Adipose tissue (tissue), 3 donors: ENCODE data around the gene DBNL. TPM values are rescaled to one million over a fixed set of nuclear protein-coding genes. Genes with fewer than 3 reads are reported as not detected.

Experiments
- H3K27ac ChIP-seq: one replicate; pipeline ENCODE4 v1.5.1; 2013; ENCODE audit warnings: low read depth, low read length
- WGBS, 3 donors: extraction: QIAGEN DNeasy Blood & Tissue Kit; methylation state at CpG; one replicate each; pipeline ENCODE4 v1.1.7; 2013; 5-methylcytosine and 5-hydroxymethylcytosine counted together
- polyA plus RNA-seq, 3 donors: library from polyadenylated mRNA; stranded (reverse); fragments of 200-250 nt; gene quantifications; one replicate each; pipeline ENCODE4 v1.2.3, GENCODE V29; 2013
- donor health status: healthy with polysubstance abuse.
- donor health status: Bipolar disorder and iron deficiency.
- donor health status: healthy.

Gene DBNL
- polyA plus RNA-seq, 3 donors, result 39.4 to 111 (median 101) TPM

DNA sequence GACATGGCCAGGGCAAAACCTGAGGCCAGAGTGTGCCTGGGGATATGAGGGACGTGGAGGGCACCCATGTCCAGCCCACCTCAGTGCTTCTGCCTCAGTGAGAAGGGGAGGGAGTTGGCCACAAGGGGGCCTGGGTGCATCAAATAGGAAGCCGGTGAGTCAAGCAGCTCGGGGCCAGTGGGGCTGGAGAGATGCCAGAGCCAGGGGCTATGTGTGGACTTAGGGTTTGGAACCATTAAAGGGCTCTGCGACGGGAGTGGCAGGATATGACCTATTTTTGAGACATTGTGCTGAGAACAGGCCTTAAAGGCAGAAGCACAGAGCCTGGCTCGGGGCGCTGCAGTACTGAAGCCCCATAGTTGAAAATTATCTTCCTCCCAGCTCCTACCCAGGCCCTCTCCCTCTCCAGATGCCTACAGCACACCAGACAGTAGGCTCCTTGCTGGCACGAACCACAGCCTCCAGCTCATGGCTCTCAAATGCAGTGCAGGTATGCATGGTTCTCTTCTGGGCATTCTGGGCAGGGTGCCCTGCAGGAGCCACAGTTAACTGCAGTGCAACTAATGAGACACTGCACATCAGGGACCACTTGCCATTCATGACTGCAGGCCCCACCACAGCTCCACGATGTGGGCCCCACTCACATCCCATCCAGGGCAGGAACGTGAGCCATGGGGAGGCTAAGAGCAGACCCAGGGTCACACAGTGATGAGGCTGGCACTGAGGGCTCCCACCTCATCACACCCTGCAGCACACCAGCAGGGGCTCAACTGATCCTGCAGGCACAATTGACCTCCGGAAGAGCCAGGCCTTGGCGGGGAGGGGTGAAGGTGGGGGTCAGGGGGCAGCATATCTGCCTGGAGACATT lies 28.1 kb downstream of the DBNL start:
- H3K27ac ChIP-seq, result no peak overlapping the region
- 49 to 62% (median 54%) methylated on average over 12 of the region's 12 CpGs for WGBS, 3 donors

DNA sequence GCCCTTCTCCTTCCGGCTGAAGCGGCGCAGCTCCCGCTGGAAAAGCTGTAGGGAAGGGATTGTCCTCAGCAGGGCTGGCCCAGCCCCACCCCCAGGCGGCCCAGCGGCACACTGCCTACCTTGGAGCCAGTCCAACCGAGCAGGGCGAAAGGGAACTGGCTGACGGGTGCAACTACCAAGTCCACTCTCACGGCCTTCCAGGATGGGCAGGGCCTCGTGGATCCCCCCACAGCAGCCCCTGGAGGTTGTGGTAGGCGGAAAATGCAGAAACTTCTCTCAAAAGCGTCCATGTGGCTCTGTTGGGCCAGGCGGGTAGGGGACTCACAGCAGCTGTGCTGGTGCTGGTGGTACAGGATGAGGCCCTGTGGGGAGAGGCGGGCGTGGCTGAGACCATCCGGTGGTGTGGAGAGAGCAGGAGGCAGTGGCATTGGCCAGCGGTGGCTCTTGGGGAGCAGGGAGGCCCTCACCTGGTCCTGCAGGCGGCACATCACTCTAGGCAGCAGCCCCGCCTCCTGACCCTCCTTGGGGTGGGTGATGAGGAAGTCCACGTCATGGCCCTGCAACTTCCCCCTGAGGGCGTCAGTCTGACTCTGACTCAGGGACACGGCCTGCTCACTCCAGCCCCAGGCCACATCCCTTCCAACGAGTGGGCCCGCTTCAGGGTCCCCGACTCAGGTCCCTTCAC lies 29.3 kb downstream of the DBNL start:
- no peak overlapping the region for H3K27ac ChIP-seq
- WGBS, 3 donors, result 50 to 68% (median 51%) methylated on average over 25 to 26 of the region's 26 CpGs

- no peak overlapping the region for H3K27ac ChIP-seq
These were observed 29.8 kb downstream of the DBNL start for GRCh38 chr7:44074349-44074695.

DNA sequence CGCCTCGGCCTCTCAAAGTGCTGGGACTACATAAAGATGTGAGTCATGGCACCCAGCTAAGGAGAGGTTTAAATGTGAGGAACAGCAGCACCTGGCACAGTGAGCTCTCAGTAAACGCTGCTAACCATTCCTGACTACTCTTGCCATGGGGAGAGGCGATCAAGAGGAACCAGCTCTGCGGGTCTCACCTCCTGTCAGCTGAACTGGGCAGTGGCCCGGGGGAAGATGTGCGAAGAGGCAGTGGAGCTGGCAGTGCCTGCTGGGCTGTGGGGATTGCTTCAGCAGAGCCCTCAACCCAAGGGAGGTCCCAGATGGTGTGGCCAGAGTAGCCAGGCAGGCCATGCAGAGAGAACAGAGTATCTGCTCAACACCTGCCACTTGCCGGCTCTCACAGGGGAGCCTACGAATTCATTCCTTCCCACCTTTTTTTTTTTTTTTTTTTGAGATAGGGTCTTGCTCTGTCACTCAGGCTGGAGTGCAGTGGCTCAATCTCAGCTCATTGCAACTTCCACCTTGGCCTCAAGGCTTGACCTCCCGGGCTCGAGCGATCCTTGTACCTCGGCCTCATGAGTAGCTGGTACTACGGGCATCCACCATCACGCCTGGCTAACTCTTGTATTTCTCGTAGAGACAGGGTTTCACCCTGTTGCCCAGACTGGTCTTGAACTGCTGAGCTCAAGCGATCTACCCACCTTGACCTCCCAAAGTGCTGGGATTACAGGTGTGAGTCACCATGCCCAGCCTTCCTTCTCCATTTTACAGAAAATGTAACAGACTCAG lies 31.0 kb downstream of the DBNL start:
- H3K27ac ChIP-seq, result no peak overlapping the region
- 91 to 97% (median 92%) methylated on average over 17 of the region's 17 CpGs for WGBS, 3 donors

More at GRCh38 chr7:44074349-44074695, 29.8 kb downstream of the DBNL start:
- 67 to 85% (median 70%) methylated on average over 13 of the region's 13 CpGs for WGBS, 3 donors

GRCh38 chr7:44076101-44076895 lies 31.8 kb downstream of the DBNL start:
- H3K27ac ChIP-seq, result no peak overlapping the region
- WGBS, 3 donors, result 95 to 96% (median 95%) methylated on average over 20 of the region's 20 CpGs

DNA sequence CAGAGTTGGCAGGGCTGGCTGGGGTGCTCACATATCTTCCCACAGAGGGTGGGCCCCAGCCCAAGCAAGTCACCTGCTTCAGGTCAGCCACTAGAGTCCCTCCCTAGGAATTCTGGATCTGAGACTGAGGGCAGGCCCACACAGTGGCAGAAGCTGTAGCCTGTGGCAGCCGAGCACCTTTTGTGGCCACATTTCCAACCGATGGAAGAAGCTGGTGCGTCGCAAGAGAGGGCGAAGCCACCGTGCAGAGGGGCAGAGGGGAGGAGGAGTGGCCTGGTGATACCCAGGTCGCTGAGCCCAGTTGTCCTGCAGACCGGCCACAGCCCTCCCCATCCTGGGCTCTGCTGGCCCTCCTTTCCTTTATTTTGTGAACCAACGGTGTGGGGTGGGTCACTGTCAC lies 32.6 kb downstream of the DBNL start:
- no peak overlapping the region for H3K27ac ChIP-seq
- 78 to 91% (median 87%) methylated on average over 9 of the region's 9 CpGs for WGBS, 3 donors

DNA sequence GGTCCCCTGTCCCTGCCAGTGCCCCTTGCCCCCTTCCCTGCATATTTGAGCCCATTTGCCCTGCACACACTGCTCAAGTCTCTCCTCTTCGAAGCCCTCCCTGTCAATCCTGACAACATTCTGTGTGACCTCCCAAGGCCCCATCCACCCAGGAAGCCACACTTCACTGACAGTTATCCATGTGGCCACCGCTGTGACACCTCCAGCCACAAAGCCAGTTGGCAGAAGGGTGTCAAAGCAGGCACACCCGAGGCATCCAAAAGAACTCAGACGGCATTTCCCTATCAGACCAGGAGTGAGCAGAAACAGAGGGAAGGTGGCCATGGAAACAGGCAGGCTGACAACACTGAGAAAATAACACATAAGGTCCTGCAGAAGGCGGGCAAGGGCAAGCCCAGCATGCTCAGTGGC lies 33.2 kb downstream of the DBNL start:
- 71 to 89% (median 71%) methylated on average over 5 of the region's 5 CpGs for WGBS, 3 donors
- H3K27ac ChIP-seq, result no peak overlapping the region

DNA sequence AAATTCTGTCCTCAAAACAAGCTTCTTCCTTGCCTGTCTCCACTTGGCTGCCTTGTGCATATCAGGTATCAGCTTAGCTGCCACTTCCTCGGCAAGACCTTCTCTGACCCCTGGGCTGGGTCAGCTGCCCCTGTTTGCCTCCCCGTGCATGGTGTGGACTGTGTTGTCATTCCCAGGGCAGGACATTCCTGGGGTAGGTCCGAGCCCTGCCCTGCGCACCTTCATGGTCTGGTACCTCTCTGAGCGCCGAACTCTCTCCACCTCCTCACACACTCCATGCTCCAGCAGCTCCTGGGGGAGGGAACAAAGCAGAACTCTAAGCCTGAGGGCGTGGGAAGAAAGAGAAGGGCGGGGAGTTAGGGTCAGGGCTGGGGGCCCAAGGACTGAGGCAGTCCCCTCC lies 34.0 kb downstream of the DBNL start:
- WGBS, 3 donors, result 87 to 91% (median 88%) methylated on average over 8 of the region's 8 CpGs
- H3K27ac ChIP-seq, result no peak overlapping the region

- no peak overlapping the region for H3K27ac ChIP-seq
- WGBS, 3 donors, result 83 to 92% (median 87%) methylated on average over 11 of the region's 11 CpGs
These were observed 35.0 kb downstream of the DBNL start for GRCh38 chr7:44079331-44080021.

DNA sequence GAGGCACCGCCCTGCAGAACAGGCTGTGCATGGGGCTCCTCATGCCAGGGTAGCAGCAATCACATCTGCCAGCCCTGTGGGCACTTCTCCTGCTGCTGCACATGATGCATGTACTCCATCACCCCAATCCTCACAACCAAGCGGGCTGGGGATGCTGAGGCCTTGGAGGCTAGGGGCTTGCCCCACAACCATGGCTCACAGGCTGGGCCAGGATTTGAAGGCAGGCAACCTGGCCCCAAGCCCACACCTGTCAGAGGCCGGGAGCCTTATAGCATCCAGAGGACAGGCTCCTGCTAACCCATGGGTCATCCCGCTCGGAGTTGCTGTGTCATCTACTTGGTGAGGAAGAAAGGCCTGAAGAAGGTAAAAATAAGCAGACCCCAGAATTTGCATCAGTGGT lies 35.6 kb downstream of the DBNL start:
- WGBS, 3 donors, result 86 to 96% (median 93%) methylated on average over 5 of the region's 5 CpGs
- H3K27ac ChIP-seq, result no peak overlapping the region

- WGBS, 3 donors, result 74 to 87% (median 83%) methylated on average over 10 to 11 of the region's 11 CpGs
- no peak overlapping the region for H3K27ac ChIP-seq
These were observed 36.3 kb downstream of the DBNL start for GRCh38 chr7:44080686-44081265.

DNA sequence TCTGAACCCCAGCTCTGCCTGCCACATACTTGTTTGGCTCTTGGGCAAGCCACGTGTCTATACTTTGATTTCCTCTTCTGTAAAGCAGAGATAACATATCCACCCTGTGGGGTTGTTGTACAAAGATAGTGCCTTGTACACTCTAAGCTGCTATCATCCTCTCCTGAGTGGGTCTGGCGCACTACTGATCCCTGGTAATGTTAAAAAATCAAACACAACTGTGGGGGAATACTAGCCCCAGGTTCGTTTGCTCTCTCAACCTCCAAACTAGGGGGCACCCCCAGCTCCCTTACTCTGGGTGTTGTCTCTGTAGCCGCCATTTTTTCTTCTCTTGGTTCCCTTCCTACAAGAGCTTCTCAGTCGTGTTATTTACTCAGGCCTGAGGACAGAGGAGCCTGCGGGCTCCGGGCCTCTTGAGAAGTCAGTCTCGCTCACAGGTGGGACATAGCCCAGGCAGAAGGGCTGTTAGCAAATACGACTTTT lies 36.8 kb downstream of the DBNL start:
- 43 to 64% (median 50%) methylated on average over 9 of the region's 9 CpGs for WGBS, 3 donors
- H3K27ac ChIP-seq, result no peak overlapping the region

DNA sequence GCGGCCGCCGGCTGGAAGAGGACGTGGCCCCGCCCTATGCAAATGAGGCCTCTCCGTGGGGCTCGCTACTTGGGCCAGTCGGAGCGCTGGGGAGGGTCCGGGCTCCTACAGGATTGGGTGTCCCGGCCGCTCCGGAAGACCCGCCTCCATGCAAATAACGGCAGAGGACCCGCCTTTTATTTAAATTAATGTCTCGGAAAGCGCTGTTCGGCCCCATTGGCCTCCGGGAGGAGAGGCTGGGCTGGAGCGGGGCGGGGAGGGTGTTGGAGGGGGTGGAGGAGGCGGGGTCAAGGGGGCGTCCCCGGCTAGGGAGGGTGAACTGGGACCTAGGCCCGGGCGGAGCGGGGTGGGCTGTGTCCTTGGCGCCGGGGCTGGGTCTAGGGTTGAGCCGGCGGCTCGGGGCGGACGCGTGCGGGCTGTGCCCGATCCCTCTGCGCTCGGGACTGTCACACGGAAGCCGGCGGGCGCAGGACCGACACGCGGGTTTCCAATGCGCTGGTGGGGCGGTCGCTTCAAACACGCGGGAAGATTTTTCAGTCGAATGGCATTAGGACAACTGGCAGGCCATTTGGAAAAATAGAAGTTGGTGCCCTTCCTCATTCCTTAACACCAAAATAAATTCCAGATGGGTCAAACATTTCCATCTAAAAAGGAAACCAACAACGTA lies 38.2 kb downstream of the DBNL start:
- no peak overlapping the region for H3K27ac ChIP-seq
- WGBS, 3 donors, result 0 to 1% (median 0%) methylated on average over 40 to 54 of the region's 54 CpGs

DNA sequence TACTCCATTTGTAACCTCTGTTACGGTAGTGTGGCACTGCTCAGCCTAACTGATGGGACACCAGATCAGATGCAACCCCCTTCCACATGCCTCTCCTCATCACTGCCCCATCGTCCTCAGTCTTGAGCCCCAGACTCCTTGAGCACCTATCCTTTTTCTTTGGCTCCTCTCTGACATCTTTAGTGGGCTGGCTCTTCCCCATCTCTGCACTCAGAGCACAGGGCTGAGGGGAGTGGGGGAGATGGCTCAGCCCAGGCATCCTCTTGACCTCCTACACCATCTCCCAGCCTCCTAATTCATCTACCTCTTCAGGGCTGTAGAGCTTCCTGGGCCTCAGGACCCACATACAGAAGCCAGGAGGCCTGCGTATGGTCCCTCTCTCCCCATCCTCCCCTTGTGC lies 39.3 kb downstream of the DBNL start:
- WGBS, 3 donors, result 92 to 97% (median 94%) methylated on average over 3 of the region's 3 CpGs
- H3K27ac ChIP-seq, result no peak overlapping the region

DNA sequence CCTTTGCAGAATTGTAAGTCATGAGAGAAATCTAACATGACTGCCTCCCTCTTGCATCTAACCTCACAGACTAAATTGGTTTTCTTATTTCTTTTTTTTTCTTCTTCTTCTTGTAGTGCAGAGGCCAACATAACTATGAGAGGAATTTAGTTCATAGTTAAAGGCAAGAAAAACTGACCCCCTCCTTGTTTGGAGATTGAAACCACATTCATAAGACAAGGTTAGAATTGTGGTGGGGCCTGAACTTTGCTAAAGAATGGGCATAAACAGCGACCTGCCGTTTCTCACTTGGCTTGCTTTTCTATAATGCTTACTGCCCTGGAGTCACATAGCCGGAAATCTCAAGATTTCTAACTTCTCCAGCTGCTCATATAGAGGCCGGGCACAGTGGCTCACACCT lies 40.2 kb downstream of the DBNL start:
- 70 to 89% (median 76%) methylated on average over 4 of the region's 4 CpGs for WGBS, 3 donors
- no peak overlapping the region for H3K27ac ChIP-seq

GRCh38 chr7:44085546-44085945 lies 41.0 kb downstream of the DBNL start:
- 86 to 91% (median 91%) methylated on average over 3 of the region's 3 CpGs for WGBS, 3 donors

GRCh38 chr7:44086627-44087026 lies 42.1 kb downstream of the DBNL start:
- H3K27ac ChIP-seq, result no peak overlapping the region

More at GRCh38 chr7:44085546-44085945, 41.0 kb downstream of the DBNL start:
- H3K27ac ChIP-seq, result no peak overlapping the region

More at GRCh38 chr7:44086627-44087026, 42.1 kb downstream of the DBNL start:
- WGBS, 3 donors, result 97 to 99% (median 97%) methylated on average over 3 of the region's 3 CpGs
